Common myeloid progenitor, CD34-positive (primary cell): Measurements from ENCODE around the gene CCR7.

ENCODE experiments used
- CTCF ChIA-PET: fragments of 350-600 bp; sonication (Branson Sonifier 250); formaldehyde crosslinking; loops from one replicate; lab custom pipeline; 2021; ENCODE audit warnings: antibody characterized with exemption; lab: Charles Lee
- POLR2A ChIA-PET: fragments of 350-600 bp; sonication (Branson Sonifier 250); formaldehyde crosslinking; loops from one replicate; lab custom pipeline; 2021; ENCODE audit warnings: antibody characterized with exemption; lab: Charles Lee
- DNase-seq, 3 donors: peaks; one replicate each; pipeline versions ENCODE4 v3.0.0 to v3.0.0-alpha.2; 2013
- H3K27ac ChIP-seq, 2 experiments: 1 replicate in 1 of 2; 2 replicates in 1 of 2; pipeline ENCODE4 v1.7.0; 2013; ENCODE audit warnings: inconsistent platforms in 2 of 2, low read length in 2 of 2, mild to moderate bottlenecking in 2 of 2, low read depth in 1 of 2, moderate library complexity in 1 of 2; ENCODE audit not compliant: severe bottlenecking in 2 of 2, insufficient read depth in 1 of 2, poor library complexity in 1 of 2
- H3K27me3 ChIP-seq, 5 experiments: replicated peaks in 2 of 5; 1 replicate in 3 of 5; 2 replicates in 2 of 5; pipeline versions ENCODE4 v1.6.1 to v1.7.0; 2013; ENCODE audit warnings: low read length in 4 of 5, mild to moderate bottlenecking in 2 of 5, moderate library complexity in 2 of 5, inconsistent platforms in 1 of 5; ENCODE audit not compliant: insufficient read depth in 5 of 5, control insufficient read depth in 4 of 5
- H3K36me3 ChIP-seq, 4 experiments: 1 replicate in 2 of 4; 2 replicates in 2 of 4; pipeline versions ENCODE4 v1.6.1 to v1.7.0; 2013; ENCODE audit warnings: low read length in 3 of 4, control low read depth in 1 of 4, mild to moderate bottlenecking in 1 of 4; ENCODE audit not compliant: control insufficient read depth in 4 of 4, insufficient read depth in 4 of 4
- H3K4me1 ChIP-seq, 4 experiments: 1 replicate in 3 of 4; 2 replicates in 1 of 4; pipeline versions ENCODE4 v1.6.1 to v1.7.1; 2013; ENCODE audit warnings: low read length in 3 of 4, mild to moderate bottlenecking in 3 of 4, control low read depth in 1 of 4, inconsistent platforms in 1 of 4, moderate library complexity in 1 of 4; ENCODE audit not compliant: control insufficient read depth in 4 of 4, insufficient read depth in 4 of 4; ENCODE audit errors: control extremely low read depth in 1 of 4
- H3K4me3 ChIP-seq, 7 experiments: 1 replicate in 4 of 7; 2 replicates in 3 of 7; pipeline versions ENCODE4 v1.5.1 to v1.7.0; 2013; ENCODE audit warnings: mild to moderate bottlenecking in 7 of 7, low read length in 6 of 7, moderate library complexity in 6 of 7, inconsistent platforms in 2 of 7, low read depth in 2 of 7, control low read depth in 1 of 7; ENCODE audit not compliant: insufficient read depth in 4 of 7, control insufficient read depth in 1 of 7; ENCODE audit errors: extremely low read depth in 1 of 7
- H3K9me3 ChIP-seq, 5 experiments: 1 replicate in 4 of 5; 2 replicates in 1 of 5; pipeline versions ENCODE4 v1.6.1 to v1.7.1; 2013; ENCODE audit warnings: low read length in 4 of 5, mild to moderate bottlenecking in 2 of 5, inconsistent platforms in 1 of 5, low read depth in 1 of 5, moderate library complexity in 1 of 5; ENCODE audit not compliant: control insufficient read depth in 4 of 5, insufficient read depth in 2 of 5; ENCODE audit errors: control extremely low read depth in 1 of 5
- WGBS: methylation state at CpG from one replicate; pipeline ENCODE4 v1.1.5; 2013; ENCODE audit not compliant: insufficient coverage; 5-methylcytosine and 5-hydroxymethylcytosine counted together

The CCR7 gene

DNA sequence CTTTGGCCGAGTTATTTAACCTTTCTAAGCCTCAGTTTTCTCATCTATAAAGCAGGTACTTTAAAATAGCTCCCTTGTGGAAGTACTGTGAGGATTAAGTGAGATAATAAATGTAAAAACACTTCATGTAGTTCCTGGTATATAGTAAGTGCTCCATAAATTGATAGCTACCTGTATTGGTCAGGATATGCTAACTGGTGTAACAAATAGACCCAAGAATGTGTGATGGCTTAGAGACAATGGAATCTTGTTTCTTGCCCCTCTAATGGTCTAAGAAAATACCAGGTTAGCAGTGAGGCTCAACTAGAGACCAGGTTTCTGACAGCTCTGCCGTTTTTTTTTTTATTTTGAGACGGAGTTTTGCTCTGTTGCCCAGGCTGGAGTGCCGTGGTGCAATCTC, 29.8 kb downstream of the CCR7 start:
- H3K9me3 ChIP-seq, result no peaks in the 10 kb centered on the region
- CTCF ChIA-PET, result interaction anchor here (0.7 to 20.2 kb wide), 11 partner anchors 9 to 267 kb away, joined by 3 to 401 read pairs (median 7); partner anchors contain the start of gene CCR7
- no peak for DNase-seq
- POLR2A ChIA-PET, result no interaction called here
- H3K27ac ChIP-seq, result no peak overlapping the region
- H3K4me1 ChIP-seq, result peaks cover 4 to 29% (median 11%) of the 10 kb centered on the region in 4 experiments
- no peak overlapping the region for H3K4me3 ChIP-seq
- H3K36me3 ChIP-seq, result no peaks in the 10 kb centered on the region
- H3K27me3 ChIP-seq, result no peaks in the 10 kb centered on the region
- WGBS, result 96% methylated on average over 3 of the region's 4 CpGs

DNA sequence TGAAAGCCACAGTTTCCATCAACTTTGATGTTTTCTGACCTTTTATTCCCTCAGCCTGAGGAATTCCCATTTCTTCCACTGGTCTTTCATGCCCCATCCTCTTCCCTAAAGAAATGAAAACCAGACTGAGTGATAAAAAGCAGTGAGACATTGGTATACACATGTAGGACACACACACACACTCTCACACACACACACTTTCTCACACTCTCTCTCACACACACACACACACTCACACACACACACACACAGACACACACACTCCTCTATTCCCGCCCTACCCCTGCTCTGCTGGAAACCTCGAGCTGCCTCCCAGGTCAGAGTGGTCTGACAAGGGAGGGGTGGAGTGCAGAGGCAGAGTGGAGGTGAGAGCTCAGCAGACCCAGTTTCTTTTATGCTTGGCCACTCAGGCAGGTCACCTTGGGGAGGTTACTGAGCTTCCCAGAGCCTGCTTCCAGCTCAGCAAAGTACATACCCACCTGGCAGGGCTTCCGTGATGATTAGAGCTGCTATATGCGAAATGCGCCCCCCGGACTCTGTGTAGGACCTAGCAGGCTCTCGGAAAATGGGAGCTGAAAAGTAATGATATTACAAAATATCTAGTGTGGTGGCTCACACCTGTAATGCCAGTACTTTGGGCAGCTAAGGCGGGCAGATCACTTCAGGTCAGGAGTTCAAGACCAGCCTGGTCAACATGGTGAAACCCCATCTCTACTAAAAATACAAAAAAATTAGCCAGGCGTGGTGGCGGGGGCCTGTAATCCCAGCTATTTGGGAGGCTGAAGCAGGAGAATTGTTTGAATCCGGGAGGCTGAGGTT, 30.7 kb downstream of the CCR7 start:
- Histone ChIP-seq H3K36me3 (no peaks in the 10 kb centered on the region), H3K27me3 (no peaks in the 10 kb centered on the region), H3K9me3 (no peaks in the 10 kb centered on the region), H3K4me1 (peaks cover 4 to 29% (median 11%) of the 10 kb centered on the region in 4 experiments), H3K27ac (no peak overlapping the region), H3K4me3 (no peak overlapping the region)
- WGBS, result 97% methylated on average over 6 of the region's 11 CpGs
- no peak for DNase-seq
- POLR2A ChIA-PET, result interaction anchor here (1.4 kb wide), 1 partner anchor 23 kb away, joined by 8 read pairs; no protein-coding TSS in a partner anchor
- CTCF ChIA-PET, result interaction anchor here (0.7 to 20.2 kb wide), 21 partner anchors 9 to 266 kb away, joined by 3 to 401 read pairs (median 6); partner anchors contain the start of genes CCR7, GJD3 and IGFBP4

DNA sequence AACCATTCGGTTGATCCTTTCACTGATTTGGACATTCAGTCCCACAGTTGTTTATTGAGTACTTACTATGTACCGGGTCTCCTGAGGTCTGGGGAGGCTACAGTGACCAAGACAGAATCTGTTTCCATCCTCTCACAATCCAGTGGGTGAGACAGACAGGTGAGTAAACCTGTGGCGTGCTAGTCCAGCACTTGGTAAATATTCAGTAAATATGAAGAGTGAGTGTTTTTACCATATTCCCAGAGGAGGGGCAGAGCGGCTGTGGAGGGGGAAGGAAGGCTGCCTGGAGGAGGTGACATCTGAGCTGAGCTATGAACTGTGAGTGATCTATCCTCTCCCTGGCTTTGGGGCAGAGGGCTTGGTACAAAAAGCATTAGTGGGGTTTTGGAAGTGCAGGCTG, 31.4 kb downstream of the CCR7 start:
- WGBS, result 64% methylated on average over 3 of the region's 4 CpGs
- no peaks in the 10 kb centered on the region for H3K9me3 ChIP-seq
- no peak overlapping the region for H3K27ac ChIP-seq
- no peaks in the 10 kb centered on the region for H3K36me3 ChIP-seq
- CTCF ChIA-PET, result interaction anchor here (0.8 to 20.2 kb wide), 30 partner anchors 9 to 176 kb away, joined by 3 to 401 read pairs (median 5); partner anchors contain the start of genes CCR7, GJD3 and IGFBP4
- peaks cover 4 to 29% (median 11%) of the 10 kb centered on the region in 4 experiments for H3K4me1 ChIP-seq
- POLR2A ChIA-PET, result interaction anchor here (0.7 to 1.4 kb wide), 5 partner anchors 9 to 227 kb away, joined by 3 to 8 read pairs (median 4); no protein-coding TSS in a partner anchor
- H3K4me3 ChIP-seq, result peak overlapping the region in 1 of 7 experiments; percentile 52
- no peak for DNase-seq
- no peaks in the 10 kb centered on the region for H3K27me3 ChIP-seq

DNA sequence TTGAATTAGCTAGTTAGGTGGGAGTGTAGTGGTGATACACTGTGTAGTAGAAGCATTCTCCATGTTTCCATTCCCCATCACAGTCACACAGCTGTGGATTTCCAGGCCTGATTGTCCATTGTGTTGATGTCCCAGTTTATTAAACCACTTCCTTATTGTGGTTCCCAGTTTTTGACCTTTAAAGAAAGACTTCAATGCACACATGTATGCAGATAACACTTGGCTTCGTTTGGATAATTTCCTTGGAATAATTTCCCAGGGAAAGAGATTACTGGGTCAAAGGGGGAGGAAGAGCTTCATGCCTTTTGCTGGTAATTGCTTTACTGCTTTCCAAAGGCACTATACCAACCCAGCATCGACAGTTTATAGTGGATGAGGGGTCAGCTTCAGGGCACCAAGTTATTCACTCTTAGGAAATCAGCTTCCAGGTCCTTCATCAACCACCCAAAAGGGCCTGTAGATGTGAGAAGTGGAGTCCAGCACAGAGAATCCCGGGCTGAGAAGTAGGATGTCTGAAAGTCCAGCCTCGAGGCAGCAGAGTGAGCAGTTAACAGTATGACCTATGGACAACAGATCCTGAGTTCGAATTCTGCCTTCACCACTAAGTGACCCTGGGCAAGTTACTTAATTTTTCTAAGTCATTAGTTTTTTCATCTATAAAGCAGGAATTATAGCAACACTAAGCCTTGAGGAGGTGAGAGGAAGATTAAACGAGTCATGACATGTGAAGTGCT, 32.6 kb downstream of the CCR7 start:
- peaks cover 4 to 27% (median 11%) of the 10 kb centered on the region in 4 experiments for H3K4me1 ChIP-seq
- 33% methylated on average over 3 of the region's 6 CpGs for WGBS
- H3K9me3 ChIP-seq, result no peaks in the 10 kb centered on the region
- ChIA-PET POLR2A (interaction anchor here (0.5 to 1.4 kb wide), 11 partner anchors 15 to 1385 kb away, joined by 3 to 8 read pairs (median 4); no protein-coding TSS in a partner anchor), CTCF (interaction anchor here (0.6 to 20.2 kb wide), 50 partner anchors 9 to 241 kb away, joined by 3 to 401 read pairs (median 5); partner anchors contain the start of genes CCR7, GJD3, IGFBP4 and TOP2A)
- H3K27me3 ChIP-seq, result no peaks in the 10 kb centered on the region
- H3K27ac ChIP-seq, result no peak overlapping the region
- no peaks in the 10 kb centered on the region for H3K36me3 ChIP-seq
- DNase-seq, result no peak
- no peak overlapping the region for H3K4me3 ChIP-seq

DNA sequence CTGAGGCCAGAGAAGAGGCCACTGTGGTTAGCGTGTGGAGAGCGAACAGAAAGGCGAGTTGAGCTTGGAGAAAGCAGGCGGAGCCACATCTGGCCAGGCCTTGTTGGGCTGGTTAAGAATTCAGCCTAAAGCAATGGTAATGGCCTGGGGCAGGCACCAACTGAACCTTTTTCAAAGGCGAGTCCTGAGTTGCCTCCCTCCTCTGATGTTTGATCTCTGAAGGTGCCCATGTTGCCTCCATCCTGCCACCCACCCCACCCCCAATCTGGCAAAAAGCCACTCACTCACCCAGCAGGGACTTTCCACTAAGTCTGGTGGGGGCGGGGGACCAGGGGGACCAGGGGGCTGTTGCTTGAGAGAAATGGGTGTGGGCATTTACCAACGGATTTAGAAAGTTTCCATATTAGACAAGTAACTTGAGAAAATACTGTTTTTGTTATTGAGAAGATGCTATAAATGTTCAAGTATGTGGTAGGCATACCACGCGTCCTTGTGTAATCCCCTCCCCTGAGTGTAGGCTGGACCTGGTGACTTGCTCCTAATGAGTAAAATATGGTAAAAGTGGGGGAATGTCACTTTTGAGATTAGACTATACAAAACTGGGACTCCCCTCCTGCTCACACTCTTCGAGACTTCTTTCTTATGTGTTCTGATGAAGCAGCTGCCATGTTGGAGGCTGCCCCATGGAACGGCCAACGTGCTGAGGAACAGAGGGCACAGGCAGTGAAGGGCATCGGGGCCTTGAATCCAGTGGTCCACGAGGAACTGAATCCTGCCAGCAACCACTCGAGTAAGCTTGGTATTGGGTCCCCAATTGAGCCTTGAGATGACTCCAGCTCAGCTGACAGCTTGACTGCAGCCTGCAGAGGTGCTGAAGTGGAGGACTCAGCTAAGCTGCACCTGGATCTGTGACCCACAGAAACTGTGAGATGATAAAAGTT, 34.0 kb downstream of the CCR7 start:
- CTCF ChIA-PET, result interaction anchor here (0.8 to 20.2 kb wide), 31 partner anchors 8 to 232 kb away, joined by 3 to 401 read pairs (median 6); partner anchors contain the start of genes CCR7, GJD3 and IGFBP4
- peaks cover 0 to 5% (median 0%) of the 10 kb centered on the region in 5 experiments for H3K27me3 ChIP-seq
- no peak overlapping the region for H3K4me3 ChIP-seq
- POLR2A ChIA-PET, result no interaction called here
- DNase-seq, result peak in 1 of 3 donors; percentile 23
- H3K4me1 ChIP-seq, result peaks cover 4 to 22% (median 9%) of the 10 kb centered on the region in 4 experiments
- no peaks in the 10 kb centered on the region for H3K36me3 ChIP-seq
- WGBS, result 92% methylated on average over 13 of the region's 15 CpGs
- no peaks in the 10 kb centered on the region for H3K9me3 ChIP-seq
- H3K27ac ChIP-seq, result no peak overlapping the region

DNA sequence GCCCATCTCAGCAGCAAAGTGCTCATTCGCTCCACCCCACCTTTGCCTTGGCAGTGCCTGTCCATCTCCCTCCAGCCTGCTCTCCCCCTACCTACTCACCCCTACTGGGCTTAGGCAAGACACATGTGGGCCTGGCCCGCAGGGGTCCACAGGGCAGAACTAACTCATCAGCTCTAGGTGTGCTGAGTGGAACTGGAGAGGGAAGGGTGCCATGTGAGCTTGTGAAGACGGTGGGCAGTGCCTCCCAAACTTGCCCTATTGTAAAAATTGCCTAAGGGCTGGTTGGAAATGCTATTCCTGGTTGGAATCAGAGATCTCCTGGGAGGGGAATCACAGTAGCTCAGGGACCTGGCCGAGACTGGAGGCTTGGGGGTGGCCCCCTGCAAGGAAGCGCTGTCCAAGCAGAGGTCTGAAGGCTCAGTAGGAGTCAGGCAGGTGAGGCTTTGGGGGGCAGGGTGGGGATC, 34.7 kb downstream of the CCR7 start:
- H3K27ac ChIP-seq, result no peak overlapping the region
- ChIA-PET CTCF (interaction anchor here (1.0 to 20.2 kb wide), 7 partner anchors 24 to 231 kb away, joined by 3 to 401 read pairs (median 7); partner anchors contain the start of genes CCR7, GJD3 and IGFBP4), POLR2A (no interaction called here)
- H3K4me3 ChIP-seq, result no peak overlapping the region
- peaks cover 0 to 5% (median 0%) of the 10 kb centered on the region in 5 experiments for H3K9me3 ChIP-seq
- peaks cover 4 to 19% (median 9%) of the 10 kb centered on the region in 4 experiments for H3K4me1 ChIP-seq
- WGBS, result 92% methylated on average over 4 of the region's 5 CpGs
- peaks cover 0 to 5% (median 0%) of the 10 kb centered on the region in 5 experiments for H3K27me3 ChIP-seq
- no peaks in the 10 kb centered on the region for H3K36me3 ChIP-seq
- no peak for DNase-seq
